Superior temporal gyrus (tissue), 1 donor: Measurements from ENCODE around the gene PIM1.
A peak's percentile ranks its signal among the peaks of the same experiment; 100 is the strongest.
"Not testable (repeated sequence)": the region's sequence is repeated elsewhere in the genome, so short reads cannot be mapped to it uniquely, and the experiment has no call there.

Experiments used
- DNase-seq: peaks from one replicate; pipeline ENCODE4 v3.0.0-alpha.2; 2016; ENCODE audit errors: extremely low spot score

Gene PIM1

GRCh38 chr6:37188962-37189510, 19.1 kb downstream of the PIM1 start:
- DNase-seq: no peak

- DNase-seq: no peak
Observed at GRCh38 chr6:37190159-37190535, 20.2 kb downstream of the PIM1 start.

DNA sequence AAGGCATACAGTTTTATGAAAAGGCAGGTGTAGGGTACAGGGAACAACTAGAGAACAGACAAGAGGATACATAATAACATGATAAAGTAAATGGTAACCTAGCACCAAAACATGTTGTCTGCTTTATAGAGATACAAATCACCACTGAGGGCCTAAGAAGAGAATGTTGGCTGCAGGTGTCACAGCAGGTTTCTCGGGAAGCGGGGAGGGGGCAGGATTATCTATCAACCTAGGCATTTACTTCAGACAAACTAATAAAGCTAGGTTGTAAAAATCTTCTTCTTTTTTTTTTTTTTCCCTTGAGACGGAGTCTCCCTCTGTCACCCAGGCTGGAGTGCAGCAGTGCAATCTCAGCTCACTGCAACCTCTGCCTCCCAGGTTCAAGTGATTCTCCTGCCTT, 22.7 kb downstream of the PIM1 start:
- no peak for DNase-seq

- DNase-seq: not testable (repeated sequence)
Observed at GRCh38 chr6:37194886-37195285, 24.9 kb downstream of the PIM1 start.

DNA sequence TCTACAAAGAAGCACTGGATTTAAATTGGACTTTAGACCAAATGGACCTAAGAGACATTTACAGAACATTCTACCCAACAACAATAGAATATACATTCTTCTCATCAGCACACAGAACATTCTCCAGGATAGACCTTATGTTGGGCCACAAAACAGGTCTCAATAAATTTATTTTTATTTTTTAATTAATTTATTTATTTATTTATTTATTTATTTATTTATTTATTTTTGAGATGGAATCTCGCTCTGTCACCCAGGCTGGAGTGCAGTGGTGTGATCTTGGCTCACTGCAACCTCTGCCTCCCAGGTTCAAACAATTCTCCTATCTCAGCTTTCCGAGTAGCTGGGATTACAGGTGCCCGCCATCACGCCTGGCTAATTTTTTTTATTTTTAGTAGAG, 26.5 kb downstream of the PIM1 start:
- DNase-seq: not testable (repeated sequence)

- no peak for DNase-seq
Observed at GRCh38 chr6:37200085-37200484, 30.1 kb downstream of the PIM1 start.

GRCh38 chr6:37201726-37202125, 31.8 kb downstream of the PIM1 start:
- no peak for DNase-seq

DNA sequence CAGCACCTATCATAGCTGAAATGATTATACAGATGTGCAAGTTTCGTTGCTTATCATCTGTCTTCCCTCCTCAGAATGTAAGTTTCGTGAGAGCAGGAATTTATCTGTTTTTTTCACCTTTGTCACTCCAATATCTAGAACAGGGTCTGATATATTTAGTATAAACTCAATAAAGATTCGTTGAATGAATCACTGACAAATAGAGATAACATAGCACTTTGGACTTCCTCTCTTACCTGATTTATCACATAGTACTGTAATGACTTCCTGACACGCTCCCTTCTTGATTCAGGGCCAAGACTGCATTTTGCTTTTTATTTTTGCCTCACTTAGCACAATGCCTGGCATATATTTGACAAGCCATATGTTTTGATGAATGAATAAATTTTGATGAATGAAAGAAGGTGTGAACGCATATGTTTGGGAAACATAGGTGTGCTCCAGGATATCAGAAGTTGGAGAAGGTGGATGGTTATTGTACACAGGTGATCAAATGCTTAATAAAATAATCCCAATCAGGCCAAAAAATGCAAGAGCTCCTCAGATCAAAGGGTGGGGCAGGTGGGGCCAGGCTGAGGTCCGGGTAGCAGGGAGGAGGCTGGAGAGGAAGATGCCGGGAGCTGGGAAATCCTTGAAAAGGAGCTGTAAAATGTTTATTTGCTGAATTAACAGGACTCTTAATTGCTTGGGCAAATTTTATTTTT, 33.0 kb downstream of the PIM1 start:
- DNase-seq: no peak

GRCh38 chr6:37204014-37204751, 34.2 kb downstream of the PIM1 start:
- no peak for DNase-seq

- no peak for DNase-seq
Observed at GRCh38 chr6:37205175-37205996, 35.4 kb downstream of the PIM1 start.

DNA sequence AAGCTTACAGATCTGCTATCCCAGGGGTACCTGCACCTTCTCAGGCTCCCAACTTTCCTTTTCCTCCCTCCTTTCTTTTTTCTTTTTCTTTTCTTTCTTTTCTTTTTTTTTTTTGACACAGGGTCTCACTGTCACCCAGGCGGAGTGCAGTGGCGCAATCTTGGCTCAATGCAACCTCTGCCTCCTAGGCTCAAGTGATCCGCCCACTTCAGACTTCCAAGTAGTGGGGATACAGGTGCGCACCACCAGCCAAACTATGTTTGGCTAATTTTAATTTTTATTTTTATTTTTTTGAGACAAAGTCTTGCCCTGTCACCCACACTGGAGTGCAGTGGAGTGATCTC, 36.0 kb downstream of the PIM1 start:
- no peak for DNase-seq

GRCh38 chr6:37206622-37207021, 36.7 kb downstream of the PIM1 start:
- no peak for DNase-seq

GRCh38 chr6:37207903-37208456, 38.0 kb downstream of the PIM1 start:
- peak; percentile 70 for DNase-seq

GRCh38 chr6:37208793-37209192, 38.8 kb downstream of the PIM1 start:
- no peak for DNase-seq

- no peak for DNase-seq
Observed at GRCh38 chr6:37209461-37210205, 39.7 kb downstream of the PIM1 start.

DNA sequence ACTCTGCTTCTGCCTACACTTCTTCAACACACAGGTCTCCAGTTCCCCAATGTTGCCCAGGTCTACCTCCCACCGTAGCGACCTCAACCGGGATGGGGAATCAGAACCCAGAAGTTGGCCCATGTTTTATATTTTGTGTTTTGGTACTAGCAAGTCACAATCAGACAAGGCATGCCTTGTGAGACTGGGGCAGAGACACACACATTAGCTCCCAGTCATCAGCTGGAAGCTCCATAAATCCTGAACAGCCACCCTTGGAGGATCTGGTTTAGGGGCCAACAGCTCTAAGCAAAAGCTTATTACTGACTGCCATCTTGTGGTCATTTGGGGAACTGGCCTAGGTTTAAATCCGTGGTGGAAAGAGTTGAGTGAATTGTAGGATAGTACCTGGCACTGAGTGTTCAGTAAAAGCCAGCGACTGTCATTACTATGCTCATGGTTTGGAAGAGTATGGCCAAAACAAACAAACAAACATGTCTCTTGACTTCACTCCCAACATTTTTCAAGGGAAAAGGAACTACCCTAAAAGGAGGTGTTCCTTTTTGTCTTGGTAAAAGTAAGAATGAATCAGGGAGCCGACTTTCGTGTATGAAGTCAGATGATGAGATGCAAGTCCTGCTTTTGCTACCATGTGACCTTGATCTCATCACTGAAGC, 40.5 kb downstream of the PIM1 start:
- peak; percentile 95 for DNase-seq

GRCh38 chr6:37212268-37212667, 42.3 kb downstream of the PIM1 start:
- DNase-seq: no peak

- DNase-seq: no peak
Observed at GRCh38 chr6:37218061-37218460, 48.1 kb downstream of the PIM1 start.

- DNase-seq: no peak
Observed at GRCh38 chr6:37218511-37218910, 48.6 kb downstream of the PIM1 start.

DNA sequence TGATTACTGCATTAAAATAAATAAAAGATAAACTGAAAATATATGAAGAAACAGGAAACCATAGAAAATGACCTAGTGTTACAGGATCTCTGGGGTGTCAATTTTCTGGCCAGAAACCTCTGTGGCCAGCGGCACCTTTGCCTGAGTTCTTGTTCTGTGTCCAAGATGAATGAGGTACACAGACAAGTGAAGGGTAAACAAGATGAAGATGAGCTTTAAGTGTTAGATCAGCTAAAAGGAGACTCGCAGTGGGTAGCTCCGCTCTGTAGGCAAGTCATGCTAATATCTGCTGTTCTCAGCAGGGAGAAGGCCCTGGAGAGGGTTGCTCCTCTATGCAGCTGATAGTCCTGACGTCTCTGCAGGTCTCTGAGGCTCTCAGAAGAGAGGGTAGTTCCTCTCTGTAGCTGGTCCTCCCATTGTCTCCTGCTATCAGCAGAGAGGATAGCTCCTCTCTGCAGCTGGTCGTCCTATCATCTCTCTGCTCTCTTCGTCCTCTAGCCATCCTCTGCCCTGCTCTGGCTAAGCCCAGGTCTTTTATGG, 51.7 kb downstream of the PIM1 start:
- DNase-seq: no peak
